Activated CD8-positive, alpha-beta memory T cell treated with anti-CD3 and anti-CD28 coated beads for 48 hours (primary cell): ENCODE measurements around the gene MYBPHL.

Source experiments
- DNase-seq, 3 experiments: peaks; one replicate each; pipeline ENCODE4 v3.0.0-alpha.2; 2020; ENCODE audit warnings: low read depth in 2 of 3, low spot score in 2 of 3

The MYBPHL gene

GRCh38 chr1:109306832-109307273, at the start of gene MYBPHL:
Gene MYBPHL, minus strand, starts transcription at chr1:109307011. Its CDS starts 20 bp downstream, at chr1:109306991.
- DNase-seq: no peak

- no peak for DNase-seq
Measured at GRCh38 chr1:109356505-109356904, 49.7 kb upstream of the MYBPHL start.

GRCh38 chr1:109354929-109355328, 48.1 kb upstream of the MYBPHL start:
- DNase-seq: no peak

- DNase-seq: no peak
Measured at GRCh38 chr1:109351457-109351856, 44.6 kb upstream of the MYBPHL start.

GRCh38 chr1:109350655-109351054, 43.8 kb upstream of the MYBPHL start:
- DNase-seq: no peak

GRCh38 chr1:109350182-109350581, 43.4 kb upstream of the MYBPHL start:
- no peak for DNase-seq

GRCh38 chr1:109347511-109347910, 40.7 kb upstream of the MYBPHL start:
- no peak for DNase-seq

- no peak for DNase-seq
Measured at GRCh38 chr1:109341944-109342930, 35.4 kb upstream of the MYBPHL start.

GRCh38 chr1:109338608-109339007, 31.8 kb upstream of the MYBPHL start:
- no peak for DNase-seq

- DNase-seq: no peak
Measured at GRCh38 chr1:109338091-109338490, 31.3 kb upstream of the MYBPHL start.

- no peak for DNase-seq
Measured at GRCh38 chr1:109335091-109335490, 28.3 kb upstream of the MYBPHL start.

GRCh38 chr1:109331113-109331512, 24.3 kb upstream of the MYBPHL start:
- no peak for DNase-seq

- no peak for DNase-seq
Measured at GRCh38 chr1:109327285-109327684, 20.5 kb upstream of the MYBPHL start.

GRCh38 chr1:109322974-109323373, 16.2 kb upstream of the MYBPHL start:
- no peak for DNase-seq

GRCh38 chr1:109319114-109319513, 12.3 kb upstream of the MYBPHL start:
- DNase-seq: no peak

- DNase-seq: no peak
Measured at GRCh38 chr1:109316506-109316905, 9.7 kb upstream of the MYBPHL start.

- DNase-seq: no peak
Measured at GRCh38 chr1:109315288-109315687, 8.5 kb upstream of the MYBPHL start.

- DNase-seq: no peak
Measured at GRCh38 chr1:109314795-109315194, 8.0 kb upstream of the MYBPHL start.

- DNase-seq: no peak
Measured at GRCh38 chr1:109312978-109313775, 6.4 kb upstream of the MYBPHL start.

GRCh38 chr1:109312246-109312645, 5.4 kb upstream of the MYBPHL start:
- no peak for DNase-seq

- DNase-seq: no peak
Measured at GRCh38 chr1:109309347-109309746, 2.5 kb upstream of the MYBPHL start.
